ENCODE results near the gene FCRLA. TPM values are rescaled to one million over a fixed set of nuclear protein-coding genes. Genes with fewer than 3 reads are reported as not detected.

FCRLA gene
- total RNA-seq, 1 donor from 2014 or later: not detected

DNA sequence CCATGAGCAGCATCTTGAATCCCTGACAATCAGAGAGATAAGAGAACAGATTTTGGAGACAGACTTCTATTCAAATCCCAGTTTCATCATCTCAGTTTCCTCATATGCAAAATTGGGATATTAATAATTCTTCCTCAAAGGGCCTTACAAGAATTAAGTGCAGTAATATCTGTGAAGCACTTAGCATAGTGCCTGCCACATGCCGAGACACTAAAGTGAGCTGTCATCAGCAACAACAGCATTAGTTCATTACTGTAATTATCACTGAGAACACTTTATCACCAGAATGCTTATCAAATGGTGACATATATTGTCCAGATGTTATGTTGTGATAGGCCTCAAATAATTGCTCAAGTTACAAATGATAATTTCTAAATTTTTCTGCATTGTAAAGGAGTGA lies 13.4 kb downstream of the FCRLA start:
- no peaks in the 10 kb centered on the region for H3K36me3 ChIP-seq
- H3K27ac ChIP-seq: no peak overlapping the region
- intact Hi-C loops (cut with DNase I): no loop called here
- no peak overlapping the region for H3K4me3 ChIP-seq
- H3K27me3 ChIP-seq: no peaks in the 10 kb centered on the region
- TF ChIP-seq, protein P1, sequence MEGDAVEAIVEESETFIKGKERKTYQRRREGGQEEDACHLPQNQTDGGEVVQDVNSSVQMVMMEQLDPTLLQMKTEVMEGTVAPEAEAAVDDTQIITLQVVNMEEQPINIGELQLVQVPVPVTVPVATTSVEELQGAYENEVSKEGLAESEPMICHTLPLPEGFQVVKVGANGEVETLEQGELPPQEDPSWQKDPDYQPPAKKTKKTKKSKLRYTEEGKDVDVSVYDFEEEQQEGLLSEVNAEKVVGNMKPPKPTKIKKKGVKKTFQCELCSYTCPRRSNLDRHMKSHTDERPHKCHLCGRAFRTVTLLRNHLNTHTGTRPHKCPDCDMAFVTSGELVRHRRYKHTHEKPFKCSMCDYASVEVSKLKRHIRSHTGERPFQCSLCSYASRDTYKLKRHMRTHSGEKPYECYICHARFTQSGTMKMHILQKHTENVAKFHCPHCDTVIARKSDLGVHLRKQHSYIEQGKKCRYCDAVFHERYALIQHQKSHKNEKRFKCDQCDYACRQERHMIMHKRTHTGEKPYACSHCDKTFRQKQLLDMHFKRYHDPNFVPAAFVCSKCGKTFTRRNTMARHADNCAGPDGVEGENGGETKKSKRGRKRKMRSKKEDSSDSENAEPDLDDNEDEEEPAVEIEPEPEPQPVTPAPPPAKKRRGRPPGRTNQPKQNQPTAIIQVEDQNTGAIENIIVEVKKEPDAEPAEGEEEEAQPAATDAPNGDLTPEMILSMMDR (IDR thresholded peaks at IDR 0.05): no peak
- TF ChIP-seq POLR2AphosphoS5 (IDR thresholded peaks at IDR 0.05; ENCODE audit: insufficient read depth in 1 of 2, low read depth in 1 of 2) (no peak), POLR2A (IDR thresholded peaks at IDR 0.05) (no peak)
- no peaks in the 10 kb centered on the region for H3K9me3 ChIP-seq
- H3K4me1 ChIP-seq: peaks cover 2% of the 10 kb centered on the region
- DNase-seq (ENCODE audit: extremely low spot score in 2 of 2): no peak

DNA sequence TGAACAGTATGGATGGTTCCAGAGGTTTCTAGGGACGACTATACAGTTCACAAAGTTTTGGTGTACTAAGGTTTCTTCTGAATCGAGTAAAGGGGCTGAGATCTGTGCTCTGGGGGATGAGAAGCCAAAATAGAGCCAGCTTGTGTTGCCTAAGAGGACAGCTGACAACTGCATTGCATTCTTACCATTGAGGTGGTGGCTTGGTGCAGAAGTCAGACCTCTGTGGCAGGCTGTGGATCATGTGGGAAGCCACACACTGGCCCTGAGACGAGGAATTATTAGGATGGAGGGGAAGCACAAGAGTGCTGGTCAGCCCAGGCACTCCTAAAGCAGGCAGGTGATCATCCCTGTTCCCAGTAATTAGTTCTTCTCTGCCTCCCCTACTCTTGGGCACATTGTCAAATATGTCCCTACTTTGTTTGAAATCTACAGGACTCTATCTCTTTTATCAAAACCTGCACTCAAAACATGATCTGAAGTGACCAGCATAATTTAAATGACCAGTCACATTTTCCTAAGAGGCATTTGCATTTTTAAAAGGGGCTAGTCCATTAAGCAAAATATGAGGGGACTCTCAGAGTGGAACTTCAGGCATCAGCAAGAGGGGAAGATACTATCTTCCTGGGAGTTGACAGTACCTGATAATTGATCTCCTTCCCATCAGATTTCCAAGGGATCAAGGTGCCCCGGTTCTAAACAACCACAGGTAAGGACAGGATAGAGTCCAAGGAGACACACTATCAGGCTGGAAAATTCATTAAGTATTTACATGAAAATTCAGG lies 14.1 kb downstream of the FCRLA start, which contains the start of gene FCRLB:
Gene FCRLB, plus strand, starts transcription at position 589 of the 782 bp plus-strand sequence. CDS start 1,129 bp downstream, outside the sequence.
- Histone ChIP-seq H3K4me3 (no peak within 1 kb of the TSS), H3K9me3 (no peaks in the 10 kb centered on the region), H3K4me1 (peaks cover 9% of the 10 kb centered on the region), H3K36me3 (no peaks in the 10 kb centered on the region), H3K27ac (no peak within 1 kb of the TSS), H3K27me3 (no peaks in the 10 kb centered on the region)
- TF ChIP-seq, protein P1 (IDR thresholded peaks at IDR 0.05): no peak
- no peak for DNase-seq (ENCODE audit: extremely low spot score in 2 of 2)
- intact Hi-C loops (cut with DNase I): no loop called here

DNA sequence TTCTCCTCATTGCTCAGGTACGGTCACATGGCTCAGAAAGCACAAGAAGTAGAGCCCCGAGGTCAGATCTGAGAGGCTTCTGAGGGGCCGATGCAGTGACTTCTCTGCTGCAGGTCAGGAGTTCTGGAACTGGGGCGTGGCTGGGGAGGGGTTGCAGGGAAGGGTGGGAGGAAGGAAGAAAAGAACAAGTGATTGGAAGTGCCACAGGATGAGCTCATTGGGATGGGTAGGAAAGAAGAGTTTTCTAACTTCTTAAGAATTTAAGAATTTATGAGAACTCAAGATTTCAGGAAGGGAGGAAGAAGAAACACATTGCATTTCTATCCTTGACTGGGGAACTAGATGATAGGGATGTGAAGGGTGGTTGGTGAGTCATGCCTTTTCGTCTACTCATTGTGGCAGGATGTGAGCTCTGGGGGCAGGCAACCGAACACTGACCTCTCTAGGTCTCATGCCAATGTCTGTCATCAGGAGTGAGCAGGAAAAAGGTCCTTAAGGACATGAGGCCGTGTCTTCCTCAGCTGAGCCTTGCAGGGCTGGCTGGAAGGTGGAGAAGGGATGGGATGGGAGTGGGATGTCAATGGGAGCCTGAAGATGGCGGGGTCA lies 14.8 kb downstream of the FCRLA start:
- Histone ChIP-seq H3K4me3 (no peak overlapping the region), H3K27me3 (no peaks in the 10 kb centered on the region), H3K27ac (no peak overlapping the region), H3K36me3 (no peaks in the 10 kb centered on the region), H3K9me3 (no peaks in the 10 kb centered on the region), H3K4me1 (peaks cover 11% of the 10 kb centered on the region)
- TF ChIP-seq POLR2A (IDR thresholded peaks at IDR 0.05) (no peak), POLR2AphosphoS5 (IDR thresholded peaks at IDR 0.05; ENCODE audit: insufficient read depth in 1 of 2, low read depth in 1 of 2) (no peak)
- TF ChIP-seq, protein P1 (IDR thresholded peaks at IDR 0.05): no peak
- intact Hi-C loops (cut with DNase I): no loop called here
- no peak for DNase-seq (ENCODE audit: extremely low spot score in 2 of 2)

DNA sequence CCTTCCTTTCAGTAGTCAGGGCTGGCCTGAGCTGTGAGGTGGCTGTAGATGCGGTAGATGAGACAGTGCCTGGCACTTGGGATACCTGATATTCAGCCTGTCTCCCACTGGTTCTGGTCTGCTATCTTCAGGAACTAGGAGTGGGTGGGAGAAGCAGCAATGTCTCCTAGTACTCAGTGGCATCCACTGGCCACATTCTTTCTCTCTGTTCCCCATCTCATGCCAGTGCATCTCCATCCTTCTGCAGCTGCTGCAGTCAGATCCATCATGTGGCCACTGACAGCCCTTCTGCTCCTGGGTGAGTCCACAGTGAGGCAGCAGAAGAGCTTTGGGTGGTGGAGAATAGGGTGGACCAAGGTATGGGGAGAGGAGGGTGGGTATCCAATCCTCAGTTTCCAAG lies 15.4 kb downstream of the FCRLA start:
- intact Hi-C loops (cut with DNase I): no loop called here
- DNase-seq (ENCODE audit: extremely low spot score in 2 of 2): no peak
- no peak overlapping the region for H3K4me3 ChIP-seq
- TF ChIP-seq, protein P1 (IDR thresholded peaks at IDR 0.05): no peak
- TF ChIP-seq POLR2A (IDR thresholded peaks at IDR 0.05): no peak
- TF ChIP-seq POLR2AphosphoS5 (IDR thresholded peaks at IDR 0.05; ENCODE audit: insufficient read depth in 1 of 2, low read depth in 1 of 2): no peak
- H3K9me3 ChIP-seq: no peaks in the 10 kb centered on the region
- H3K27me3 ChIP-seq: no peaks in the 10 kb centered on the region
- no peaks in the 10 kb centered on the region for H3K36me3 ChIP-seq
- H3K27ac ChIP-seq: no peak overlapping the region
- peaks cover 14% of the 10 kb centered on the region for H3K4me1 ChIP-seq

Measured in vagina (tissue), 2 donors.